Measurements from ENCODE around the gene CASP8.
"Not testable (repeated sequence)": the region's sequence is repeated elsewhere in the genome, so short reads cannot be mapped to it uniquely, and the experiment has no call there.

The CASP8 gene

GRCh38 chr2:201233812-201234662, 26.3 kb upstream of the CASP8 start:
- TF ChIP-seq CTCF (conservative IDR thresholded peaks at IDR 0.05; ENCODE audit: control insufficient read depth, insufficient read depth, low read depth, low read length): no peak
- no peak for DNase-seq (ENCODE audit: low read depth)
- peak overlapping the region; percentile 26 for H3K4me3 ChIP-seq (ENCODE audit: control insufficient read depth, low read depth, low read length)

- no peak overlapping the region for H3K4me3 ChIP-seq (ENCODE audit: control insufficient read depth, low read depth, low read length)
- no peak for DNase-seq (ENCODE audit: low read depth)
- TF ChIP-seq CTCF (conservative IDR thresholded peaks at IDR 0.05; ENCODE audit: control insufficient read depth, insufficient read depth, low read depth, low read length): no peak
Observed at GRCh38 chr2:201234663-201235135, 25.6 kb upstream of the CASP8 start.

GRCh38 chr2:201235860-201236811, 24.2 kb upstream of the CASP8 start:
- TF ChIP-seq CTCF (conservative IDR thresholded peaks at IDR 0.05; ENCODE audit: control insufficient read depth, insufficient read depth, low read depth, low read length): peak; percentile 62
- DNase-seq (ENCODE audit: low read depth): peak; percentile 84
- peak overlapping the region; percentile 23 for H3K4me3 ChIP-seq (ENCODE audit: control insufficient read depth, low read depth, low read length)

GRCh38 chr2:201237486-201238123, 22.7 kb upstream of the CASP8 start:
- TF ChIP-seq CTCF (conservative IDR thresholded peaks at IDR 0.05; ENCODE audit: control insufficient read depth, insufficient read depth, low read depth, low read length): no peak
- DNase-seq (ENCODE audit: low read depth): no peak
- no peak overlapping the region for H3K4me3 ChIP-seq (ENCODE audit: control insufficient read depth, low read depth, low read length)

GRCh38 chr2:201239167-201239935, 21.0 kb upstream of the CASP8 start:
- not testable (repeated sequence) for H3K4me3 ChIP-seq (ENCODE audit: control insufficient read depth, low read depth, low read length)
- DNase-seq (ENCODE audit: low read depth): peak; percentile 51

GRCh38 chr2:201242571-201243277, 17.6 kb upstream of the CASP8 start:
- DNase-seq (ENCODE audit: low read depth): no peak
- TF ChIP-seq CTCF (conservative IDR thresholded peaks at IDR 0.05; ENCODE audit: control insufficient read depth, insufficient read depth, low read depth, low read length): no peak
- no peak overlapping the region for H3K4me3 ChIP-seq (ENCODE audit: control insufficient read depth, low read depth, low read length)
